H1 (cell line): Measurements from ENCODE around the gene PCDH9. TPM values are rescaled to one million over a fixed set of nuclear protein-coding genes. Genes with fewer than 3 reads are reported as not detected.

ENCODE experiments used
- CTCF ChIA-PET: fragments of 300-600 bp; sonication (Branson Sonifier 250); formaldehyde crosslinking; loops from one replicate; lab custom pipeline; 2021; ENCODE audit not compliant: partially characterized antibody; lab: Charles Lee
- POLR2A ChIA-PET: fragments of 300-600 bp; sonication (Branson Sonifier 250); formaldehyde crosslinking; loops from one replicate; lab custom pipeline; 2021; ENCODE audit warnings: inconsistent platforms; ENCODE audit not compliant: partially characterized antibody; lab: Charles Lee
- DNase-seq, 2 experiments: peaks; one replicate each; pipeline versions ENCODE4 v3.0.0 to v3.0.0-alpha.2; 2010 to 2022; ENCODE audit warnings: low spot score in 2 of 2, low read depth in 1 of 2, mixed read lengths in 1 of 2
- FAIRE-seq: peaks from 2 replicates; lab custom pipeline; 2011; peaks lifted over from hg19 to GRCh38; lab: Jason Lieb, UNC
- H2AFZ ChIP-seq: 2 replicates; pipeline ENCODE4 v1.8.1; 2012; ENCODE audit warnings: low read length, inconsistent platforms
- H2AK5ac ChIP-seq: 2 replicates; pipeline ENCODE4 v1.6.1; 2013; ENCODE audit warnings: low read depth, low read length
- H2BK120ac ChIP-seq: replicated peaks from 2 replicates; pipeline ENCODE3; 2013; ENCODE audit warnings: low read depth, low read length, inconsistent platforms
- H2BK12ac ChIP-seq: 2 replicates; pipeline ENCODE4 v1.6.1; 2013; ENCODE audit warnings: low read depth, low read length
- H2BK15ac ChIP-seq: 2 replicates; pipeline ENCODE4 v1.6.1; 2013; ENCODE audit warnings: low read length
- H2BK20ac ChIP-seq: 2 replicates; pipeline ENCODE4 v1.6.1; 2013; ENCODE audit warnings: low read length
- H2BK5ac ChIP-seq: 2 replicates; pipeline ENCODE4 v1.6.1; 2013; ENCODE audit warnings: low read depth, low read length
- H3K14ac ChIP-seq: 2 replicates; pipeline ENCODE4 v1.6.1; 2013; ENCODE audit warnings: inconsistent platforms; ENCODE audit not compliant: insufficient read length
- H3K18ac ChIP-seq: 2 replicates; pipeline ENCODE4 v1.6.1; 2013; ENCODE audit warnings: low read length; ENCODE audit errors: extremely low read depth
- H3K23ac ChIP-seq: 2 replicates; pipeline ENCODE4 v1.6.1; 2013; ENCODE audit warnings: inconsistent platforms; ENCODE audit not compliant: insufficient read length
- H3K23me2 ChIP-seq: 2 replicates; pipeline ENCODE4 v1.6.1; 2013; ENCODE audit warnings: low read depth, low read length
- H3K27ac ChIP-seq: 2 replicates; pipeline ENCODE4 v1.6.1; 2011; ENCODE audit warnings: low read depth, low read length, inconsistent platforms
- H3K27me3 ChIP-seq, 4 experiments: replicated peaks in 1 of 4; 1 replicate in 1 of 4; 2 replicates in 3 of 4; pipeline versions ENCODE4 v1.6.1 to v1.8.1; 2011 to 2013; ENCODE audit warnings: low read length in 3 of 4, mild to moderate bottlenecking in 3 of 4, inconsistent platforms in 2 of 4, mixed read lengths in 2 of 4, moderate library complexity in 1 of 4; ENCODE audit not compliant: control insufficient read depth in 3 of 4, insufficient read depth in 3 of 4; ENCODE audit errors: extremely low read depth in 1 of 4
- H3K36me3 ChIP-seq, 4 experiments: 2 replicates each; pipeline versions ENCODE4 v1.6.1 to v1.8.1; 2011 to 2013; ENCODE audit warnings: mild to moderate bottlenecking in 4 of 4, low read length in 3 of 4, moderate library complexity in 2 of 4, control low read depth in 1 of 4, inconsistent platforms in 1 of 4; ENCODE audit not compliant: insufficient read depth in 4 of 4, control insufficient read depth in 2 of 4
- H3K4ac ChIP-seq: replicated peaks from 2 replicates; pipeline ENCODE3; 2013; ENCODE audit warnings: low read length, low read depth, mixed read lengths, inconsistent platforms; ENCODE audit not compliant: insufficient read length
- H3K4me1 ChIP-seq, 4 experiments: replicated peaks in 1 of 4; 1 replicate in 1 of 4; 2 replicates in 3 of 4; pipeline versions ENCODE4 v1.6.1 to v1.8.1; 2011 to 2013; ENCODE audit warnings: low read length in 3 of 4, inconsistent platforms in 2 of 4, mixed read lengths in 1 of 4; ENCODE audit not compliant: insufficient read depth in 4 of 4, control insufficient read depth in 3 of 4
- H3K4me2 ChIP-seq, 2 experiments: 2 replicates each; pipeline versions ENCODE4 v1.6.1 to v1.8.1; 2011 to 2013; ENCODE audit warnings: low read depth in 2 of 2, low read length in 2 of 2, control low read depth in 1 of 2, inconsistent platforms in 1 of 2, mild to moderate bottlenecking in 1 of 2; ENCODE audit not compliant: insufficient read depth in 1 of 2
- H3K4me3 ChIP-seq, 4 experiments: fragments of 200-600, 300-600 bp in 1 of 4; sonication (generic), shearing (Covaris generic), sonication (Bioruptor Twin) in 1 of 4; 2 replicates each; pipeline versions ENCODE4 v1.5.1 to v1.8.1; 2011 to 2016; ENCODE audit warnings: low read length in 4 of 4, low read depth in 3 of 4, control low read depth in 2 of 4, inconsistent platforms in 2 of 4, mild to moderate bottlenecking in 2 of 4, mixed read lengths in 1 of 4, moderate library complexity in 1 of 4; ENCODE audit not compliant: insufficient read depth in 2 of 4; ENCODE audit errors: extremely low read depth in 1 of 4
- H3K56ac ChIP-seq: replicated peaks from 2 replicates; pipeline ENCODE3; 2013; ENCODE audit warnings: low read depth, mild to moderate bottlenecking, mixed read lengths, low read length, inconsistent platforms; ENCODE audit not compliant: insufficient read length
- H3K79me1 ChIP-seq: 2 replicates; pipeline ENCODE4 v1.6.1; 2013; ENCODE audit warnings: low read depth, low read length, control low read depth
- H3K79me2 ChIP-seq, 2 experiments: 2 replicates each; pipeline versions ENCODE4 v1.6.1 to v1.8.1; 2012 to 2013; ENCODE audit warnings: low read length in 2 of 2, mild to moderate bottlenecking in 2 of 2, inconsistent platforms in 1 of 2; ENCODE audit not compliant: insufficient read depth in 2 of 2, control insufficient read depth in 1 of 2
- H3K9ac ChIP-seq, 4 experiments: replicated peaks in 1 of 4; 1 replicate in 1 of 4; 2 replicates in 3 of 4; pipeline versions ENCODE4 v1.6.1 to v1.8.1; 2011 to 2013; ENCODE audit warnings: low read depth in 3 of 4, low read length in 3 of 4, control low read depth in 2 of 4, mild to moderate bottlenecking in 2 of 4, moderate library complexity in 2 of 4, inconsistent platforms in 1 of 4; ENCODE audit errors: extremely low read depth in 1 of 4
- H3K9me3 ChIP-seq, 2 experiments: 2 replicates each; pipeline versions ENCODE4 v1.6.1 to v1.8.1; 2012 to 2013; ENCODE audit warnings: mild to moderate bottlenecking in 2 of 2, moderate library complexity in 2 of 2, control low read depth in 1 of 2, inconsistent platforms in 1 of 2, low read depth in 1 of 2, low read length in 1 of 2, mixed read lengths in 1 of 2; ENCODE audit not compliant: insufficient read depth in 2 of 2
- H4K20me1 ChIP-seq, 2 experiments: replicated peaks in 1 of 2; 2 replicates each; pipeline versions ENCODE3 to v1.8.1; 2011 to 2013; ENCODE audit warnings: inconsistent platforms in 2 of 2, low read length in 2 of 2, mild to moderate bottlenecking in 1 of 2; ENCODE audit not compliant: insufficient read depth in 2 of 2, control insufficient read depth in 1 of 2
- H4K5ac ChIP-seq: 2 replicates; pipeline ENCODE4 v1.6.1; 2013; ENCODE audit warnings: low read length, low read depth, mixed read lengths, inconsistent platforms; ENCODE audit not compliant: insufficient read length
- H4K8ac ChIP-seq: 2 replicates; pipeline ENCODE4 v1.8.0; 2013; ENCODE audit warnings: mild to moderate bottlenecking, moderate library complexity, low read length, inconsistent platforms; ENCODE audit not compliant: insufficient read depth; ENCODE audit errors: extremely low read depth
- H4K91ac ChIP-seq: replicated peaks from 2 replicates; pipeline ENCODE3; 2013; ENCODE audit warnings: low read length, mixed read lengths, inconsistent platforms; ENCODE audit not compliant: insufficient read length
- BCL11A ChIP-seq, 2 experiments: IDR thresholded peaks; one replicate each; pipeline ENCODE4 v1.6.1; 2011; ENCODE audit warnings: low read depth in 2 of 2, low read length in 2 of 2, mild to moderate bottlenecking in 2 of 2
- JUND ChIP-seq: IDR thresholded peaks from 2 replicates; pipeline ENCODE4 v1.6.1; 2011; ENCODE audit warnings: mild to moderate bottlenecking, improper control_type of control experiment, low read length
- YY1 ChIP-seq: IDR thresholded peaks from 2 replicates; pipeline ENCODE4 v1.6.1; 2011; ENCODE audit warnings: low read depth, mild to moderate bottlenecking, low read length
- WGBS, 2 experiments: shearing (Covaris generic) in 1 of 2; methylation state at CpG; one replicate each; pipeline versions ENCODE4 v1.1.6 to v1.1.7; 2013 to 2015; ENCODE audit warnings: low lambda C conversion rate in 2 of 2, mixed read lengths in 2 of 2, inconsistent platforms in 1 of 2, low coverage in 1 of 2, missing lambda C conversion rate in 1 of 2; ENCODE audit not compliant: insufficient replicate concordance in 2 of 2, insufficient coverage in 1 of 2, insufficient read length in 1 of 2; ENCODE audit errors: extremely low coverage in 1 of 2, missing lambda C conversion rate in 1 of 2; 5-methylcytosine and 5-hydroxymethylcytosine counted together
- polyA plus RNA-seq, 7 experiments: library from polyadenylated mRNA; depleted of rRNA in 3 of 7; stranded (reverse) in 5 of 7; unstranded in 2 of 7; fragments of >200 nt in 5 of 7; fragments of 200-250 nt in 2 of 7; gene quantifications; 1 replicate in 5 of 7; 2 replicates in 1 of 7; 4 replicates in 1 of 7; pipeline versions ENCODE4 v1.2.1 to v1.2.3, GENCODE V29; 2011 to 2013; ENCODE audit warnings: missing spikeins in 2 of 7, mixed read lengths in 2 of 7
- total RNA-seq: library from RNA; stranded (reverse); fragmentation: NEBNext Ultra II Directional; extraction: Animal tissue kit (Norgen Biotek cat#: 25700); gene quantifications from 2 replicates; pipeline ENCODE4 v1.2.1, GENCODE V29; 2021
- TF ChIP-seq, protein P1 (sequence below), 3 experiments: IDR thresholded peaks; 1 replicate in 2 of 3; 2 replicates in 1 of 3; pipeline versions ENCODE4 v1.5.1 to v1.6.1; 2011; ENCODE audit warnings: low read length in 3 of 3, mild to moderate bottlenecking in 3 of 3, inconsistent platforms in 2 of 3, low read depth in 1 of 3, moderate library complexity in 1 of 3; ENCODE audit not compliant: insufficient read depth in 1 of 3; ENCODE audit errors: control extremely low read depth in 1 of 3

Gene PCDH9
- total and polyA plus RNA-seq, 2 of the 8 experiments (the other 6 are each of a cell fraction or from before 2014, with no cell fraction given), result 0.12 to 0.60 TPM

DNA sequence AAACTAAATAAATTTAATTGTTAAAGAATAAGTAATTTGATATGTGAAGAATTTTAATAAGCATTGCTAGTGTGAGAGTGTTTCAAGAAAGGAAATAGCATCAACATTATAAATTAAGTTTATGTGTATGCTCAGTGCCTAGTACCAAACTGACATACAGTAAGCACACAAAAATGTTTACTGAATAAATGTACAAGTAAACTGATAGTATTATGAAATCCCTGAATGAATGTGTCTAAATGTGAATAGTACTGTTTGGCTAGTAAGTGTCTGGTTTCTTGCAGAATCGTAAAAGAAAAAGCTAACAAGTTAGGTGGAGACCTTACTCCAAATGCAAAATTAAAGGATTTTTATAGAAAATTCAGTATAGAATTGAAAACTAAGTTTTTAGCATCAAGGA lies 233.6 kb downstream of the PCDH9 start:
- DNase-seq (no peak), FAIRE-seq (no peak)
- Histone ChIP-seq H3K36me3 (no peaks in the 10 kb centered on the region), H3K18ac (no peak overlapping the region), H2BK20ac (no peak overlapping the region), H3K23me2 (no peaks in the 10 kb centered on the region), H3K4me2 (no peak overlapping the region), H3K79me2 (no peaks in the 10 kb centered on the region), H3K27ac (no peak overlapping the region), H3K9ac (no peak overlapping the region), H2AFZ (no peak overlapping the region), H4K8ac (no peak overlapping the region), H3K79me1 (no peaks in the 10 kb centered on the region), H3K4me3 (no peak overlapping the region), H2AK5ac (no peak overlapping the region), H3K9me3 (no peaks in the 10 kb centered on the region), H3K27me3 (no peaks in the 10 kb centered on the region), H2BK12ac (no peak overlapping the region), H3K23ac (no peak overlapping the region), H4K20me1 (no peaks in the 10 kb centered on the region), H2BK120ac (no peak overlapping the region), H3K14ac (no peak overlapping the region), H2BK5ac (no peak overlapping the region), H4K5ac (no peak overlapping the region), H3K56ac (no peak overlapping the region), H3K4me1 (no peaks in the 10 kb centered on the region), H4K91ac (no peak overlapping the region), H3K4ac (no peak overlapping the region), H2BK15ac (no peak overlapping the region)
- WGBS, 2 experiments, result 100% methylated on average over 1 of the region's 1 CpG; no CpG with 5 or more reads in 1 of the 2 experiments
- ChIA-PET CTCF (interaction anchor here (1.1 kb wide), 1 partner anchor 1911 kb away, joined by 3 read pairs; no protein-coding TSS in a partner anchor), POLR2A (no interaction called here)
- TF ChIP-seq YY1 (no peak), JUND (no peak), BCL11A (IDR thresholded peaks at IDR 0.05; ENCODE audit: low read depth in 2 of 2, low read length in 2 of 2) (no peak)
- TF ChIP-seq, protein P1, sequence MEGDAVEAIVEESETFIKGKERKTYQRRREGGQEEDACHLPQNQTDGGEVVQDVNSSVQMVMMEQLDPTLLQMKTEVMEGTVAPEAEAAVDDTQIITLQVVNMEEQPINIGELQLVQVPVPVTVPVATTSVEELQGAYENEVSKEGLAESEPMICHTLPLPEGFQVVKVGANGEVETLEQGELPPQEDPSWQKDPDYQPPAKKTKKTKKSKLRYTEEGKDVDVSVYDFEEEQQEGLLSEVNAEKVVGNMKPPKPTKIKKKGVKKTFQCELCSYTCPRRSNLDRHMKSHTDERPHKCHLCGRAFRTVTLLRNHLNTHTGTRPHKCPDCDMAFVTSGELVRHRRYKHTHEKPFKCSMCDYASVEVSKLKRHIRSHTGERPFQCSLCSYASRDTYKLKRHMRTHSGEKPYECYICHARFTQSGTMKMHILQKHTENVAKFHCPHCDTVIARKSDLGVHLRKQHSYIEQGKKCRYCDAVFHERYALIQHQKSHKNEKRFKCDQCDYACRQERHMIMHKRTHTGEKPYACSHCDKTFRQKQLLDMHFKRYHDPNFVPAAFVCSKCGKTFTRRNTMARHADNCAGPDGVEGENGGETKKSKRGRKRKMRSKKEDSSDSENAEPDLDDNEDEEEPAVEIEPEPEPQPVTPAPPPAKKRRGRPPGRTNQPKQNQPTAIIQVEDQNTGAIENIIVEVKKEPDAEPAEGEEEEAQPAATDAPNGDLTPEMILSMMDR (IDR thresholded peaks at IDR 0.05; ENCODE audit: control extremely low read depth in 1 of 3, insufficient read depth in 1 of 3, low read depth in 1 of 3, low read length in 3 of 3), result no peak
